Neural cell (in vitro differentiated cells): ENCODE data around the gene CLDN2. TPM values are rescaled to one million over a fixed set of nuclear protein-coding genes. Genes with fewer than 3 reads are reported as not detected.

Experiments
- H2AFZ ChIP-seq: fragments of 200-600, 300-800 bp; sonication (generic), shearing (Covaris generic); 2 replicates; pipeline ENCODE4 v1.6.0; 2014; ENCODE audit warnings: low read depth, mild to moderate bottlenecking, antibody characterized with exemption, low read length, moderate library complexity
- H3F3A ChIP-seq: fragments of 200-600 bp; shearing (Covaris generic); 2 replicates; pipeline ENCODE4 v1.6.1; 2016; ENCODE audit warnings: mild to moderate bottlenecking, moderate library complexity, mixed read lengths, antibody characterized with exemption, low read length; ENCODE audit not compliant: insufficient read depth, poor library complexity, severe bottlenecking
- H3K27ac ChIP-seq: fragments of 200-600, 300-800 bp; sonication (generic), shearing (Covaris generic); 2 replicates; pipeline ENCODE4 v1.5.1; 2014; ENCODE audit warnings: mild to moderate bottlenecking, low read length, moderate library complexity
- H3K27me3 ChIP-seq: fragments of 300-800, 200-600 bp; sonication (generic), shearing (Covaris generic); 2 replicates; pipeline ENCODE4 v1.6.0; 2014; ENCODE audit warnings: mild to moderate bottlenecking, low read depth, low read length, moderate library complexity; ENCODE audit not compliant: insufficient read depth
- H3K36me3 ChIP-seq: fragments of 300-800, 200-600 bp; sonication (generic), shearing (Covaris generic); 2 replicates; pipeline ENCODE4 v1.5.1; 2014; ENCODE audit warnings: mild to moderate bottlenecking, antibody characterized with exemption, low read length, moderate library complexity; ENCODE audit not compliant: insufficient read depth
- H3K4me2 ChIP-seq: fragments of 300-800, 200-600 bp; sonication (generic), shearing (Covaris generic); 2 replicates; pipeline ENCODE4 v1.6.0; 2014; ENCODE audit warnings: mild to moderate bottlenecking, low read length
- H3K4me3 ChIP-seq: fragments of 300-800, 200-600 bp; sonication (generic), shearing (Covaris generic); 2 replicates; pipeline ENCODE4 v1.5.1; 2014; ENCODE audit warnings: mild to moderate bottlenecking, low read length, moderate library complexity
- H3K79me2 ChIP-seq: fragments of 200-600 bp; shearing (Covaris generic); replicated peaks from 2 replicates; pipeline ENCODE4 v1.6.0; 2014; ENCODE audit warnings: mild to moderate bottlenecking, low read length, moderate library complexity; ENCODE audit not compliant: insufficient read depth
- H3K9ac ChIP-seq: fragments of 300-800, 200-600 bp; sonication (generic), shearing (Covaris generic); 2 replicates; pipeline ENCODE4 v1.6.1; 2016; ENCODE audit warnings: mild to moderate bottlenecking, low read length, mixed read lengths
- H3K9me2 ChIP-seq: fragments of 200-600 bp; shearing (Covaris generic); 2 replicates; pipeline ENCODE4 v1.6.1; 2016; ENCODE audit warnings: mild to moderate bottlenecking, low read length, mixed read lengths; ENCODE audit not compliant: insufficient read depth
- H3K9me3 ChIP-seq: fragments of 200-600, 300-800 bp; sonication (generic), shearing (Covaris generic); 2 replicates; pipeline ENCODE4 v1.6.1; 2016; ENCODE audit warnings: mild to moderate bottlenecking, mixed run types, low read length, moderate library complexity, mixed read lengths
- H4K20me1 ChIP-seq: fragments of 200-600 bp; shearing (Covaris generic); 2 replicates; pipeline ENCODE4 v1.6.1; 2016; ENCODE audit warnings: mild to moderate bottlenecking, mixed run types; ENCODE audit not compliant: insufficient read depth
- EP300 ChIP-seq: fragments of 450-650 bp; conservative IDR thresholded peaks from 2 replicates; pipeline ENCODE4 v1.6.1; 2014; ENCODE audit warnings: antibody characterized with exemption, mild to moderate bottlenecking, moderate library complexity; ENCODE audit not compliant: poor library complexity, severe bottlenecking
- EZH2 ChIP-seq: fragments of 200-600, 300-800 bp; shearing (Covaris generic), sonication (generic); IDR thresholded peaks from 2 replicates; pipeline ENCODE4 v1.6.1; 2014; ENCODE audit warnings: antibody characterized with exemption, low read length, borderline replicate concordance, mild to moderate bottlenecking; ENCODE audit not compliant: insufficient read depth, poor library complexity, severe bottlenecking
- MXI1 ChIP-seq: fragments of 450-650 bp; conservative IDR thresholded peaks from 2 replicates; pipeline ENCODE4 v1.6.1; 2014; ENCODE audit warnings: antibody characterized with exemption, mild to moderate bottlenecking; ENCODE audit not compliant: poor library complexity, severe bottlenecking
- POLR2AphosphoS5 ChIP-seq: IDR thresholded peaks from 2 replicates; pipeline ENCODE4 v1.6.1; 2012
- RAD21 ChIP-seq: fragments of 450-650 bp; conservative IDR thresholded peaks from 2 replicates; pipeline ENCODE4 v1.6.1; 2014; ENCODE audit warnings: antibody characterized with exemption, mild to moderate bottlenecking, moderate library complexity
- SMC3 ChIP-seq: fragments of 450-650 bp; conservative IDR thresholded peaks from 2 replicates; pipeline ENCODE4 v1.6.1; 2014; ENCODE audit warnings: antibody characterized with exemption, mild to moderate bottlenecking, moderate library complexity; ENCODE audit not compliant: poor library complexity
- TAF1 ChIP-seq: IDR thresholded peaks from 2 replicates; pipeline ENCODE4 v1.6.1; 2012; ENCODE audit warnings: low read depth
- polyA plus RNA-seq: library from polyadenylated mRNA; depleted of rRNA; stranded (reverse); fragments of >200 nt; gene quantifications from 2 replicates; pipeline ENCODE4 v1.2.3, GENCODE V29; 2014
- TF ChIP-seq, protein P1 (sequence below): IDR thresholded peaks from 2 replicates; pipeline ENCODE4 v1.6.1; 2012; ENCODE audit warnings: borderline replicate concordance
- TF ChIP-seq, protein P2 (sequence below): fragments of 450-650 bp; IDR thresholded peaks from 2 replicates; pipeline ENCODE4 v1.5.1; 2014; ENCODE audit warnings: antibody characterized with exemption, mild to moderate bottlenecking, moderate library complexity; ENCODE audit not compliant: poor library complexity, severe bottlenecking

The CLDN2 gene
- polyA plus RNA-seq, 1 donor from 2014 or later, result not detected

DNA sequence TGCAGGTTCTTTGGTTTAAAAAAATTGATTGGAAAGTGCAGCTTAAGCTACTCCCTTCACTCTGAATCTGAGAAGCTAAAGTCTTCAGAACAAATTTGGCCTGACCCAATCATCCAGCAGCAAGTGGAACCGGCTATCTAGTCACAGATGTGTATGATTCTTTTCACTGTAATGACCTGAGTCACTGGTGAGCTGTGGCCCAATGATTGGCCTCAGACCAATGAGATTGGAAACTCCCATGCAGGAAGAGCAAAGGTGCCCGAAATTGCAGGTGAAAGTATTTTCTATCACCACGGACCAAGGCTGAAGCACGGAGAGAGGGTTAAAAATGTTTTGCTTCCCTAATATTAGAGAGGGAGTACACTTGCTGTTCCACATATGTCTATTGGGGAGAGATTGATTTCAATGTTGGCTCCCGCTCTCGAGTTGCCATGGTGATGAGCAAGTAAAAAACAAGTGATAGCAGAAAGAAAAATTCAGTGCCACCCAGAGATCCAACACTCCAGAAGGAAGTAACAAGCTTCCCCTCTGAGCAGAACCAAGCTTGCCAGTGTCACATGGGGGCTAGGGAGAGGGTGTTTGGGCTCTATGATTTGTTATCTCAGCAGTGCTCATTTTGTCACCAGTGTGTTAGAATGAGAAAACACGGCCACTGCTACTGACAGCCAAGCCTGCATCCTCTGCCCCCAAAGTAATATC is 28.3 kb upstream of the CLDN2 start:
- Histone ChIP-seq H3K27me3 (no peaks in the 10 kb centered on the region), H3K9me2 (no peaks in the 10 kb centered on the region), H3K27ac (no peak overlapping the region), H3K4me2 (no peak overlapping the region), H3K4me3 (no peak overlapping the region), H3K9me3 (no peaks in the 10 kb centered on the region), H3K36me3 (no peaks in the 10 kb centered on the region), H3K9ac (no peak overlapping the region), H3F3A (no peaks in the 10 kb centered on the region), H3K79me2 (no peaks in the 10 kb centered on the region), H4K20me1 (no peaks in the 10 kb centered on the region), H2AFZ (no peak overlapping the region)
- TF ChIP-seq, protein P1, sequence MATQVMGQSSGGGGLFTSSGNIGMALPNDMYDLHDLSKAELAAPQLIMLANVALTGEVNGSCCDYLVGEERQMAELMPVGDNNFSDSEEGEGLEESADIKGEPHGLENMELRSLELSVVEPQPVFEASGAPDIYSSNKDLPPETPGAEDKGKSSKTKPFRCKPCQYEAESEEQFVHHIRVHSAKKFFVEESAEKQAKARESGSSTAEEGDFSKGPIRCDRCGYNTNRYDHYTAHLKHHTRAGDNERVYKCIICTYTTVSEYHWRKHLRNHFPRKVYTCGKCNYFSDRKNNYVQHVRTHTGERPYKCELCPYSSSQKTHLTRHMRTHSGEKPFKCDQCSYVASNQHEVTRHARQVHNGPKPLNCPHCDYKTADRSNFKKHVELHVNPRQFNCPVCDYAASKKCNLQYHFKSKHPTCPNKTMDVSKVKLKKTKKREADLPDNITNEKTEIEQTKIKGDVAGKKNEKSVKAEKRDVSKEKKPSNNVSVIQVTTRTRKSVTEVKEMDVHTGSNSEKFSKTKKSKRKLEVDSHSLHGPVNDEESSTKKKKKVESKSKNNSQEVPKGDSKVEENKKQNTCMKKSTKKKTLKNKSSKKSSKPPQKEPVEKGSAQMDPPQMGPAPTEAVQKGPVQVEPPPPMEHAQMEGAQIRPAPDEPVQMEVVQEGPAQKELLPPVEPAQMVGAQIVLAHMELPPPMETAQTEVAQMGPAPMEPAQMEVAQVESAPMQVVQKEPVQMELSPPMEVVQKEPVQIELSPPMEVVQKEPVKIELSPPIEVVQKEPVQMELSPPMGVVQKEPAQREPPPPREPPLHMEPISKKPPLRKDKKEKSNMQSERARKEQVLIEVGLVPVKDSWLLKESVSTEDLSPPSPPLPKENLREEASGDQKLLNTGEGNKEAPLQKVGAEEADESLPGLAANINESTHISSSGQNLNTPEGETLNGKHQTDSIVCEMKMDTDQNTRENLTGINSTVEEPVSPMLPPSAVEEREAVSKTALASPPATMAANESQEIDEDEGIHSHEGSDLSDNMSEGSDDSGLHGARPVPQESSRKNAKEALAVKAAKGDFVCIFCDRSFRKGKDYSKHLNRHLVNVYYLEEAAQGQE, result no peak
- no peak for TF ChIP-seq SMC3
- TF ChIP-seq EP300, result no peak
- TF ChIP-seq POLR2AphosphoS5, result no peak
- no peak for TF ChIP-seq RAD21
- TF ChIP-seq EZH2, result no peak
- TF ChIP-seq, protein P2, sequence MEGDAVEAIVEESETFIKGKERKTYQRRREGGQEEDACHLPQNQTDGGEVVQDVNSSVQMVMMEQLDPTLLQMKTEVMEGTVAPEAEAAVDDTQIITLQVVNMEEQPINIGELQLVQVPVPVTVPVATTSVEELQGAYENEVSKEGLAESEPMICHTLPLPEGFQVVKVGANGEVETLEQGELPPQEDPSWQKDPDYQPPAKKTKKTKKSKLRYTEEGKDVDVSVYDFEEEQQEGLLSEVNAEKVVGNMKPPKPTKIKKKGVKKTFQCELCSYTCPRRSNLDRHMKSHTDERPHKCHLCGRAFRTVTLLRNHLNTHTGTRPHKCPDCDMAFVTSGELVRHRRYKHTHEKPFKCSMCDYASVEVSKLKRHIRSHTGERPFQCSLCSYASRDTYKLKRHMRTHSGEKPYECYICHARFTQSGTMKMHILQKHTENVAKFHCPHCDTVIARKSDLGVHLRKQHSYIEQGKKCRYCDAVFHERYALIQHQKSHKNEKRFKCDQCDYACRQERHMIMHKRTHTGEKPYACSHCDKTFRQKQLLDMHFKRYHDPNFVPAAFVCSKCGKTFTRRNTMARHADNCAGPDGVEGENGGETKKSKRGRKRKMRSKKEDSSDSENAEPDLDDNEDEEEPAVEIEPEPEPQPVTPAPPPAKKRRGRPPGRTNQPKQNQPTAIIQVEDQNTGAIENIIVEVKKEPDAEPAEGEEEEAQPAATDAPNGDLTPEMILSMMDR, result no peak
- no peak for TF ChIP-seq TAF1
- TF ChIP-seq MXI1, result no peak

DNA sequence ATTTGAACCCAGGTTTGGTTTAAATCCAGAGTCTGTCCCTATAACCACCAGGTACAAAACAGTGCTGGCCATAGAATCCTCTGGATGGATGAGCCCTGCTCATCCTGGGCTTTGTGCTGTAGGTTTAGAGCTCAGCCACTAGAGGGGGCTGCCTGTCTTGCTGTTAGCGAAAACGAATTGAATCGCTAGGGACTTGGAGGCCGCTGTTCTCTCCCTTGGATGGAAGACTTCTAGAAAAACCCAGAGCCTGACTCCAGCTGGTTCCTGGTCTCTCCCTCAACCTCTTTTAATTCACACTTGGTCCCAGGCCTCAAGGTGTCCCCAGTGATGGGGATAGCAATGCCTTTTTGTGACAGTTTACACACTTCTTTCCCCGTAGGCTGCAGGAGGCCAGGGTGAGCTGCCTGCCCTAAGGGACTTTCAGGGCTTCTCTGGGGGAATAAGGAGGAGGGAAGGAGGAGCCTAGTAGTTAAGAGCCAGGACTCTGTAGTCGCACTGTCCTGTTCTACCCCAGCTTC is 25.8 kb upstream of the CLDN2 start:
- TF ChIP-seq POLR2AphosphoS5, result no peak
- peak; percentile 63 for TF ChIP-seq RAD21
- TF ChIP-seq SMC3, result peak; percentile 57
- TF ChIP-seq, protein P2, result peak; percentile 66
- TF ChIP-seq, protein P1, result no peak
- Histone ChIP-seq H3K27me3 (no peaks in the 10 kb centered on the region), H2AFZ (no peak overlapping the region), H3K4me3 (no peak overlapping the region), H3K36me3 (no peaks in the 10 kb centered on the region), H3F3A (no peaks in the 10 kb centered on the region), H3K9me2 (no peaks in the 10 kb centered on the region), H3K9ac (no peak overlapping the region), H3K9me3 (no peaks in the 10 kb centered on the region), H3K4me2 (no peak overlapping the region), H3K79me2 (no peaks in the 10 kb centered on the region), H4K20me1 (no peaks in the 10 kb centered on the region), H3K27ac (no peak overlapping the region)
